HG03342 (cell line): ENCODE measurements around the gene TSC2.
"Not testable (repeated sequence)": the region's sequence is repeated elsewhere in the genome, so short reads cannot be mapped to it uniquely, and the experiment has no call there.

Source experiments
- ATAC-seq: cut with Tn5 transposase; IDR thresholded peaks from one replicate; pipeline ENCODE4 v1.9.1; 2021; ENCODE audit warnings: mild to moderate bottlenecking, moderate library complexity; ENCODE audit not compliant: unreplicated experiment

Gene TSC2

GRCh38 chr16:2115591-2115973 is 67.8 kb downstream of the TSC2 start:
- no peak for ATAC-seq

- not testable (repeated sequence) for ATAC-seq
Observed at GRCh38 chr16:2116428-2116827, 68.6 kb downstream of the TSC2 start.

- ATAC-seq: not testable (repeated sequence)
Observed at GRCh38 chr16:2117341-2117740, 69.6 kb downstream of the TSC2 start.

GRCh38 chr16:2117960-2118722 is 70.4 kb downstream of the TSC2 start:
- ATAC-seq: not testable (repeated sequence)

- ATAC-seq: not testable (repeated sequence)
Observed at GRCh38 chr16:2121325-2121724, 73.5 kb downstream of the TSC2 start.

GRCh38 chr16:2121853-2122252 is 74.1 kb downstream of the TSC2 start:
- no peak for ATAC-seq

GRCh38 chr16:2122429-2122828 is 74.6 kb downstream of the TSC2 start:
- no peak for ATAC-seq

GRCh38 chr16:2122934-2123683 is 75.3 kb downstream of the TSC2 start:
- not testable (repeated sequence) for ATAC-seq

- ATAC-seq: not testable (repeated sequence)
Observed at GRCh38 chr16:2123706-2124376, 76.1 kb downstream of the TSC2 start.

GRCh38 chr16:2124377-2124693 is 76.5 kb downstream of the TSC2 start:
- ATAC-seq: not testable (repeated sequence)

GRCh38 chr16:2124694-2125444 is 77.1 kb downstream of the TSC2 start:
- ATAC-seq: not testable (repeated sequence)

GRCh38 chr16:2125609-2126008 is 77.8 kb downstream of the TSC2 start:
- ATAC-seq: not testable (repeated sequence)

GRCh38 chr16:2126161-2126743 is 78.5 kb downstream of the TSC2 start:
- not testable (repeated sequence) for ATAC-seq

- ATAC-seq: not testable (repeated sequence)
Observed at GRCh38 chr16:2126928-2127556, 79.3 kb downstream of the TSC2 start.

- not testable (repeated sequence) for ATAC-seq
Observed at GRCh38 chr16:2127630-2128280, 80.0 kb downstream of the TSC2 start.

GRCh38 chr16:2129251-2129650 is 81.5 kb downstream of the TSC2 start:
- ATAC-seq: not testable (repeated sequence)

- ATAC-seq: not testable (repeated sequence)
Observed at GRCh38 chr16:2129890-2130447, 82.2 kb downstream of the TSC2 start.

GRCh38 chr16:2133797-2134196 is 86.0 kb downstream of the TSC2 start:
- ATAC-seq: not testable (repeated sequence)

- not testable (repeated sequence) for ATAC-seq
Observed at GRCh38 chr16:2135071-2135470, 87.3 kb downstream of the TSC2 start.
